Common myeloid progenitor, CD34-positive (primary cell): ENCODE measurements around the gene A3GALT2.

Experiments used
- CTCF ChIA-PET: fragments of 350-600 bp; sonication (Branson Sonifier 250); formaldehyde crosslinking; loops from one replicate; lab custom pipeline; 2021; ENCODE audit warnings: antibody characterized with exemption; lab: Charles Lee
- POLR2A ChIA-PET: fragments of 350-600 bp; sonication (Branson Sonifier 250); formaldehyde crosslinking; loops from one replicate; lab custom pipeline; 2021; ENCODE audit warnings: antibody characterized with exemption; lab: Charles Lee
- DNase-seq, 3 donors: peaks; one replicate each; pipeline versions ENCODE4 v3.0.0 to v3.0.0-alpha.2; 2013
- H3K27ac ChIP-seq, 2 experiments: 1 replicate in 1 of 2; 2 replicates in 1 of 2; pipeline ENCODE4 v1.7.0; 2013; ENCODE audit warnings: inconsistent platforms in 2 of 2, low read length in 2 of 2, mild to moderate bottlenecking in 2 of 2, low read depth in 1 of 2, moderate library complexity in 1 of 2; ENCODE audit not compliant: severe bottlenecking in 2 of 2, insufficient read depth in 1 of 2, poor library complexity in 1 of 2
- H3K27me3 ChIP-seq, 5 experiments: replicated peaks in 2 of 5; 1 replicate in 3 of 5; 2 replicates in 2 of 5; pipeline versions ENCODE4 v1.6.1 to v1.7.0; 2013; ENCODE audit warnings: low read length in 4 of 5, mild to moderate bottlenecking in 2 of 5, moderate library complexity in 2 of 5, inconsistent platforms in 1 of 5; ENCODE audit not compliant: insufficient read depth in 5 of 5, control insufficient read depth in 4 of 5
- H3K36me3 ChIP-seq, 4 experiments: 1 replicate in 2 of 4; 2 replicates in 2 of 4; pipeline versions ENCODE4 v1.6.1 to v1.7.0; 2013; ENCODE audit warnings: low read length in 3 of 4, control low read depth in 1 of 4, mild to moderate bottlenecking in 1 of 4; ENCODE audit not compliant: control insufficient read depth in 4 of 4, insufficient read depth in 4 of 4
- H3K4me1 ChIP-seq, 4 experiments: 1 replicate in 3 of 4; 2 replicates in 1 of 4; pipeline versions ENCODE4 v1.6.1 to v1.7.1; 2013; ENCODE audit warnings: low read length in 3 of 4, mild to moderate bottlenecking in 3 of 4, control low read depth in 1 of 4, inconsistent platforms in 1 of 4, moderate library complexity in 1 of 4; ENCODE audit not compliant: control insufficient read depth in 4 of 4, insufficient read depth in 4 of 4; ENCODE audit errors: control extremely low read depth in 1 of 4
- H3K4me3 ChIP-seq, 7 experiments: 1 replicate in 4 of 7; 2 replicates in 3 of 7; pipeline versions ENCODE4 v1.5.1 to v1.7.0; 2013; ENCODE audit warnings: mild to moderate bottlenecking in 7 of 7, low read length in 6 of 7, moderate library complexity in 6 of 7, inconsistent platforms in 2 of 7, low read depth in 2 of 7, control low read depth in 1 of 7; ENCODE audit not compliant: insufficient read depth in 4 of 7, control insufficient read depth in 1 of 7; ENCODE audit errors: extremely low read depth in 1 of 7
- H3K9me3 ChIP-seq, 5 experiments: 1 replicate in 4 of 5; 2 replicates in 1 of 5; pipeline versions ENCODE4 v1.6.1 to v1.7.1; 2013; ENCODE audit warnings: low read length in 4 of 5, mild to moderate bottlenecking in 2 of 5, inconsistent platforms in 1 of 5, low read depth in 1 of 5, moderate library complexity in 1 of 5; ENCODE audit not compliant: control insufficient read depth in 4 of 5, insufficient read depth in 2 of 5; ENCODE audit errors: control extremely low read depth in 1 of 5
- WGBS: methylation state at CpG from one replicate; pipeline ENCODE4 v1.1.5; 2013; ENCODE audit not compliant: insufficient coverage; 5-methylcytosine and 5-hydroxymethylcytosine counted together

The A3GALT2 gene

DNA sequence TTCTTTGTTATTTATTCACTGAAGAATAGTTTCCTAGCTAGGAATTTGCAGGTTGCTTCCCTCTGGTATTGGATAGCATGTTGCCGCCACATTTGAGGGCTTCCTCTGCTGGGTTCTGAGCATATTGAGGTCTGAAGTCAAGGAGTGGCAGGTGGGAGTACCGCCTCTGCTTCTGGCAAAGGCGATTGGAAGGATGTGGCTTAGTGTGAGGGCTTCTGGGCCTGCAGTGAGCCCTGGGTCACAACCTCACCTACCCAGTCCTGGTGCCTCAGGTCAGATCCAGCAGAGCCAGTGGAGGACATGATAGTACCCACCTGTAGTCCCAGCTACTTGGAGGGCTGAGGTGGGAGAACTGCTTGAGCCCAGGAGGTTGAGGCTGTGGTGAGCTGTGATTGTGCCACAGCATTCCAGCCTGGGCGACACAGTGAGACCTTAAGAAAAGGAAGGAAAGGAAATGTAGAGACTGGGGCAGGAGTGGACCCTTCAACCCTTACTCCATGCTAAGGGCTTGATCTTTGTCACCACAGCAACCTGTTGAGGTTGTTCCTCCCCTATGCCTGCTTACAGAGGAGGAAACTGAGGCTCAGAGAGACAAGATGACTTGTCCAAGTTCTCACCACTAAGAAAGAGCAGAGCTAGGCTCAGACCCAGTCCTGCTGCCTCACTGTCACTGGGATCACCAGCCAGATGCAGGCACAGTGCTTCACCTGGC is 22.8 kb downstream of the A3GALT2 start:
- H3K4me1 ChIP-seq = peaks cover 0 to 28% (median 22%) of the 10 kb centered on the region in 4 experiments
- no peaks in the 10 kb centered on the region for H3K27me3 ChIP-seq
- POLR2A ChIA-PET = no interaction called here
- 95% methylated on average over 3 of the region's 4 CpGs for WGBS
- CTCF ChIA-PET = interaction anchor here (0.7 to 8.2 kb wide), 14 partner anchors 9 to 173 kb away, joined by 3 to 90 read pairs (median 4); partner anchors contain the start of gene A3GALT2
- no peak overlapping the region for H3K27ac ChIP-seq
- no peaks in the 10 kb centered on the region for H3K9me3 ChIP-seq
- no peak for DNase-seq
- no peak overlapping the region for H3K4me3 ChIP-seq
- peaks cover 6 to 66% (median 44%) of the 10 kb centered on the region in 4 experiments for H3K36me3 ChIP-seq

DNA sequence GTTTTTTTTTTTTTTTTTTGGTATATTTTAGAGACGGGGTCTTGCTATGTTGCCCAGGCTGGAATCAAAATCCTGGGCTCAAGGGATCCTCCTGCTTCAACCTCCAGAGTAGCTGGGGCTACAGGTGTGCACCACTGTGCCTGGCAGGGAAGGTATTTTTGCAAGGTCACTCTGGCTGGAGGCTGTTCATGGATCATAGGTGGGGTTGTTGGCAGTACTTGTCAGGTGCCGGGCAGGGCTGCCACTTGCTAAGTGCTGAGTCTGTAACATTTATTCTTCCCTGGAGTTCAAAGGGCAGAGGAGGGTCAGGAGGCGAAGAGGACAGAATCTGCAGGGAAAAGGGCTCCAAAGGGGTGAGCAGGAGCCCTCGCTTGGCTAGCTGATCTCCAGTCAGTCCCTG is 24.1 kb downstream of the A3GALT2 start:
- H3K4me1 ChIP-seq = peaks cover 0 to 15% (median 12%) of the 10 kb centered on the region in 4 experiments
- no peak for DNase-seq
- POLR2A ChIA-PET = no interaction called here
- H3K27me3 ChIP-seq = no peaks in the 10 kb centered on the region
- H3K36me3 ChIP-seq = peaks cover 9 to 71% (median 49%) of the 10 kb centered on the region in 4 experiments
- 81% methylated on average over 3 of the region's 4 CpGs for WGBS
- no peaks in the 10 kb centered on the region for H3K9me3 ChIP-seq
- H3K27ac ChIP-seq = no peak overlapping the region
- no peak overlapping the region for H3K4me3 ChIP-seq
- CTCF ChIA-PET = interaction anchor here (0.9 to 8.2 kb wide), 17 partner anchors 8 to 183 kb away, joined by 3 to 90 read pairs (median 7); partner anchors contain the start of genes A3GALT2 and ZSCAN20

DNA sequence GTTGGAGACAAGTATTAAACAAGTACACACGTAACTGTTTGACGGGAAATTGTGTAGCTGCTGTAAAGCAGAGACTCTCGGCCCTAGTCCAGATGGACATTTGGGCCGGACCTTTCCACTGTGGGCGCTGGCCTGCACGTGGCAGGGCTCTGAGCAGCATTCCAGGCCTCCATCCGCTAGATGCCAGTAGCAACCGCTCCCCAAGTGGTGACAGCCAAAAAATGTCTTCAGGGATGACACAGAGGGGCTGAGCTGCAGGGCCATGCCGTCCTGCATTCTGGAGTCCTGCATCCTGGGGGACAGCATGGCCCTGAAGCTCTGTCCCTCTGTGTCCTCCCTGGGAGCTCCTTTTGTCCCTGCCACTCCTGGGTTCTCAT is 24.8 kb downstream of the A3GALT2 start:
- no peaks in the 10 kb centered on the region for H3K27me3 ChIP-seq
- H3K4me1 ChIP-seq = peaks cover 0 to 9% (median 8%) of the 10 kb centered on the region in 4 experiments
- WGBS = 97% methylated on average over 9 of the region's 9 CpGs
- no peaks in the 10 kb centered on the region for H3K9me3 ChIP-seq
- H3K27ac ChIP-seq = no peak overlapping the region
- no peak for DNase-seq
- H3K36me3 ChIP-seq = peaks cover 9 to 71% (median 49%) of the 10 kb centered on the region in 4 experiments
- no peak overlapping the region for H3K4me3 ChIP-seq
- ChIA-PET POLR2A (no interaction called here), CTCF (interaction anchor here (0.7 to 8.2 kb wide), 24 partner anchors 10 to 195 kb away, joined by 3 to 90 read pairs (median 6); partner anchors contain the start of genes A3GALT2 and ZSCAN20)

DNA sequence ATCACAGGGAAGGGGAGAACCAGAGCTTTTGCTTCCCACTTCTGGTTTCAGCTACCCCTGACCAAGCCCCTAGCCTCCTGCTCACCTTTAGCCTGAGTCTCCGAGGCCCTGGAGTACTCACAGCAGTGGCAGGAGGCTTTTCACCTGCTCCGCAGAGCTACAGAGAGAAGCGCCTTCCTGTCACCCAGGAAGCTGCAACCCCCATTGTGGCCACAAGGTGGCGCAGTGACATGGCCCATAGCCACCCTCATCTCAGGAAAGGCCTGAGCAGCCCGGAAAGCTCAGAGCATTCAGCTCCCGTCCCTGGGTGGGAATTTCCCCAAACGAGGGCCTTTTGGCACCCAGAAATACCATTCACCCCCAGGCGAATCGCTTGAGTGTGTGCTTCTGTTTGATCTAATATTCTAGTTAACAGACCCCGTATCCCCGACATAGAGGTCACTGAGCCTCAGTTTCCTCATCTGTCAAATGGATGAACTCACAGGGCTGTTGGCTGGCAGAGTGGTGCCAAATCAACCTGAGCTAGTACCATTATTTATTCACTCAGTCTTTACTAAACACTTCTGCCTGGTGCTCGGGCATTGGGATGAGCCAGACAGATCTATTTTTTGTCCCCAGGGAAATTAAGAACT is 25.3 kb downstream of the A3GALT2 start:
- POLR2A ChIA-PET = no interaction called here

DNA sequence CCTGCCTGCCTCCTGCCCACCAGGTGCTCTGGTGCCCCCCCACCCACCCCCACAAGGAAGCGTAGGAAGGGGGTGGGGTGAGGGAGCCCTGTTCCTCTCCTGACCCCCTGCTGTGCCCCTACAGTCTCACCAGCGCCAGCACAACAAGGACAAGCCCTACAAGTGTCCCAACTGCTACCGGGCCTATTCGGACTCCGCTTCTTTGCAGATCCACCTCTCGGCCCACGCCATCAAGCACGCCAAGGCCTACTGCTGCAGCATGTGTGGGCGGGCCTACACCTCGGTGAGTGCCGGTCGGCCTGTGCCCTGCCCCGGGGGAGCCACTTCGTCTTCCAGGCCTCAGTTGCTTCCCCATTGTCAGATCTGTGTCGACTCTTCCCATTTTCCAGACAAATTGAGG is 25.9 kb downstream of the A3GALT2 start:
- CTCF ChIA-PET = interaction anchor here (0.8 to 8.2 kb wide), 18 partner anchors 11 to 315 kb away, joined by 3 to 90 read pairs (median 6); partner anchors contain the start of genes A3GALT2 and ZSCAN20

More for the DNA sequence above, 25.3 kb downstream of the A3GALT2 start:
- peaks cover 9 to 67% (median 49%) of the 10 kb centered on the region in 4 experiments for H3K36me3 ChIP-seq
- H3K9me3 ChIP-seq = no peaks in the 10 kb centered on the region
- H3K4me1 ChIP-seq = peaks cover 0 to 4% (median 3%) of the 10 kb centered on the region in 4 experiments
- no peaks in the 10 kb centered on the region for H3K27me3 ChIP-seq
- no peak overlapping the region for H3K4me3 ChIP-seq
- no peak overlapping the region for H3K27ac ChIP-seq
- WGBS = 75% methylated on average over 12 of the region's 12 CpGs
- CTCF ChIA-PET = interaction anchor here (0.7 to 8.2 kb wide), 26 partner anchors 10 to 315 kb away, joined by 3 to 90 read pairs (median 6); partner anchors contain the start of genes A3GALT2 and ZSCAN20
- DNase-seq = peak; percentile 54 to 68 (median 61)

DNA sequence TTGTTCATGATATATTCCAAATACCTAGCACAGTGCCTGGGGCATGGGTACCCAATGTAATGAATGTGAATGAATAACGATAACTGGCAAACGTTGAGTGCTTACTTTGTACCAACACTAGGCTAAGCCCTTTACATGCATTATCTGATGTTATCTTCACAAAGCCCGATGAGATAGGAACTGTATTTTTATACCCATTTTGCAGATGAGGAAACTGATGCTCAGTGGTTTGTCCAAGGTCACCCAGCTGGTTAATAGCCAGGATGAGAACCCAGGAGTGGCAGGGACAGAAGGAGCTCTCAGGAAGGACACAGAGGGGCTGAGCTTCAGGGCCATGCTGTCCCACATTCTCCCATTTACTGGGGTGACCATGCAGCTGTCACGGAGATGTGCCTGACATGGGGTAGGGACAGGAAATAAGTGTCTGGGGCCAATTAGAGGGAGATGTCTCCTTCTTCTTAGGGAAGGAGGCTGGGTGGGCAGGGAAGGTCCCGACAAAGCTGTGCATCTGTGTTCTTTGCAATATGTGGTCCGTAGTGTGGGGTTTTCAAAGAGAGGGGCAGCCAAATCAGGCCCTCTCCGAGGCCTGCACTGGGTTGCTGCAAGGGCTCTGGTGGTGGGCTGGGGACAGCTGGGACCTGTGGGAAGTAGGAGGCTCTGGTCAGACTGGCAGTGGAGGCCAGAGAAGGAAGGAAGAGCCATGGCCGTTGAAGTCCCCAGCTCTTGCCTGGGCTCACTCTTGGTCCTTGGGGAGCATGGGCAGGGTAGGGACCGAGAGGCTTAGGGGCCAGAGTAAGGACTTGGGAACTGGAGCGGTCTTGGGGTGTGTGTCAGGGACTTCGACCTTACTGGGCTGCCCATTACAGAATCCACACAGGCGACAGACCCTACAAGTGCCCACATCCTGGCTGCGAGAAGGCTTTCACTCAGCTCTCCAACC is 26.6 kb downstream of the A3GALT2 start:
- no peak overlapping the region for H3K27ac ChIP-seq
- 93% methylated on average over 12 of the region's 13 CpGs for WGBS
- DNase-seq = no peak
- H3K27me3 ChIP-seq = no peaks in the 10 kb centered on the region
- H3K4me3 ChIP-seq = no peak overlapping the region
- H3K36me3 ChIP-seq = peaks cover 10 to 66% (median 52%) of the 10 kb centered on the region in 4 experiments
- ChIA-PET POLR2A (interaction anchor here (1.1 kb wide), 1 partner anchor 56 kb away, joined by 3 read pairs; no protein-coding TSS in a partner anchor), CTCF (interaction anchor here (0.8 to 8.2 kb wide), 8 partner anchors 17 to 316 kb away, joined by 3 to 90 read pairs (median 6); partner anchors contain the start of genes A3GALT2 and ZSCAN20)
- H3K9me3 ChIP-seq = peaks cover 0 to 3% (median 0%) of the 10 kb centered on the region in 5 experiments
- no peaks in the 10 kb centered on the region for H3K4me1 ChIP-seq

More for the DNA sequence above, 25.9 kb downstream of the A3GALT2 start:
- Histone ChIP-seq H3K4me3 (no peak overlapping the region), H3K9me3 (no peaks in the 10 kb centered on the region), H3K27me3 (no peaks in the 10 kb centered on the region), H3K4me1 (no peaks in the 10 kb centered on the region), H3K36me3 (peaks cover 9 to 64% (median 49%) of the 10 kb centered on the region in 4 experiments), H3K27ac (no peak overlapping the region)
- DNase-seq = no peak
- 97% methylated on average over 10 of the region's 15 CpGs for WGBS
- POLR2A ChIA-PET = interaction anchor here (1.1 kb wide), 1 partner anchor 55 kb away, joined by 3 read pairs; no protein-coding TSS in a partner anchor
